ENCODE data around the gene PRDM5.

The PRDM5 gene

DNA sequence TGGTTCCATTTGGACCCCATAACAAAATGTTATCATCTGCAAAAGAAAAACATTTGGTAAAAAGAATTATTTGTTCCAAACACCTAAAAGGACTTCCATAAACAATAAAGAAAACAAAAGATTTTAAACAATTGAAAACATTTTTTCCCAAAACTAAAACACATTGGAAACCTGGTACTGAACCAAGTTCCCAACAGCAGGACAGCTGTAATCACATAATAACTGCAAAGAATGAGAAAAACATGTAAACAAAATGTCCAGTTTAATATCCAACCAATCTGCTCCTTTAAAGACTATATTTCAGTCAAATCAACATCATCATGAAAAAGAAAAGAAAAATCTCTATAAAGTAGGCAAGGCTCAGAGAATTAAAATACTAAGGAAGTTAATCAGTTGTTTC is 36.3 kb downstream of the PRDM5 start:
- DNase-seq (ENCODE audit: low spot score), result no peak

GRCh38 chr4:120881846-120882245 is 40.7 kb downstream of the PRDM5 start:
- TF ChIP-seq, protein P1, sequence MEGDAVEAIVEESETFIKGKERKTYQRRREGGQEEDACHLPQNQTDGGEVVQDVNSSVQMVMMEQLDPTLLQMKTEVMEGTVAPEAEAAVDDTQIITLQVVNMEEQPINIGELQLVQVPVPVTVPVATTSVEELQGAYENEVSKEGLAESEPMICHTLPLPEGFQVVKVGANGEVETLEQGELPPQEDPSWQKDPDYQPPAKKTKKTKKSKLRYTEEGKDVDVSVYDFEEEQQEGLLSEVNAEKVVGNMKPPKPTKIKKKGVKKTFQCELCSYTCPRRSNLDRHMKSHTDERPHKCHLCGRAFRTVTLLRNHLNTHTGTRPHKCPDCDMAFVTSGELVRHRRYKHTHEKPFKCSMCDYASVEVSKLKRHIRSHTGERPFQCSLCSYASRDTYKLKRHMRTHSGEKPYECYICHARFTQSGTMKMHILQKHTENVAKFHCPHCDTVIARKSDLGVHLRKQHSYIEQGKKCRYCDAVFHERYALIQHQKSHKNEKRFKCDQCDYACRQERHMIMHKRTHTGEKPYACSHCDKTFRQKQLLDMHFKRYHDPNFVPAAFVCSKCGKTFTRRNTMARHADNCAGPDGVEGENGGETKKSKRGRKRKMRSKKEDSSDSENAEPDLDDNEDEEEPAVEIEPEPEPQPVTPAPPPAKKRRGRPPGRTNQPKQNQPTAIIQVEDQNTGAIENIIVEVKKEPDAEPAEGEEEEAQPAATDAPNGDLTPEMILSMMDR (IDR thresholded peaks at IDR 0.05), result no peak
- H3K4me3 ChIP-seq, result no peak overlapping the region
- DNase-seq (ENCODE audit: low spot score), result no peak
- H3K27ac ChIP-seq, result no peak overlapping the region

More for the DNA sequence above, 36.3 kb downstream of the PRDM5 start:
- Histone ChIP-seq H3K27ac (no peak overlapping the region), H3K4me3 (no peak overlapping the region)
- TF ChIP-seq, protein P1 (IDR thresholded peaks at IDR 0.05), result no peak

- no peak overlapping the region for H3K4me3 ChIP-seq
- TF ChIP-seq, protein P1 (IDR thresholded peaks at IDR 0.05), result no peak
- no peak overlapping the region for H3K27ac ChIP-seq
- DNase-seq (ENCODE audit: low spot score), result no peak
Measured at GRCh38 chr4:120881351-120881750, 41.2 kb downstream of the PRDM5 start.

GRCh38 chr4:120877021-120877420 is 45.5 kb downstream of the PRDM5 start:
- Histone ChIP-seq H3K27ac (no peak overlapping the region), H3K4me3 (no peak overlapping the region)
- no peak for DNase-seq (ENCODE audit: low spot score)
- TF ChIP-seq, protein P1 (IDR thresholded peaks at IDR 0.05), result no peak

GRCh38 chr4:120874792-120875774 is 47.4 kb downstream of the PRDM5 start:
- H3K4me3 ChIP-seq, result no peak overlapping the region
- peak overlapping the region in 1 of 2 donors; percentile 25 for H3K27ac ChIP-seq
- TF ChIP-seq, protein P1 (IDR thresholded peaks at IDR 0.05), result no peak
- DNase-seq (ENCODE audit: low spot score), result no peak

DNA sequence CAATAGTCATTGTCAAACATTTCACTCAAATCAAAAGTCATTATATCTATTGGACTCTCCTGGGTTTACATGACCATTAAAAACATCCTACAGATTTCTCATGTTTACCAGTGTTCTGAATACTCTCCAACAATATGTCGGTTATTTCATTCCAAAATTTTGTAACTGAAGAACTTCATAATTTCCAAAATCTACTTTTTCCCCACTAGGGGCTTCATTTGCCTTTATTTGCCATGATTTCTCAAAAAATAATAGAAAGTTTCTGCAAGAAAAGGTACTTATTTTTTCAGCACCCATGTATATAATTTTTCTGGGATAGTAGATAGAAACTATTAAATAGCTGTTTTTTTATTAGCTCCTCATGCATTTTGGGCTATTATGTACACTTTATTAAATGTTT is 49.0 kb downstream of the PRDM5 start:
- Histone ChIP-seq H3K27ac (no peak overlapping the region), H3K4me3 (no peak overlapping the region)
- TF ChIP-seq, protein P1 (IDR thresholded peaks at IDR 0.05), result no peak
- no peak for DNase-seq (ENCODE audit: low spot score)

DNA sequence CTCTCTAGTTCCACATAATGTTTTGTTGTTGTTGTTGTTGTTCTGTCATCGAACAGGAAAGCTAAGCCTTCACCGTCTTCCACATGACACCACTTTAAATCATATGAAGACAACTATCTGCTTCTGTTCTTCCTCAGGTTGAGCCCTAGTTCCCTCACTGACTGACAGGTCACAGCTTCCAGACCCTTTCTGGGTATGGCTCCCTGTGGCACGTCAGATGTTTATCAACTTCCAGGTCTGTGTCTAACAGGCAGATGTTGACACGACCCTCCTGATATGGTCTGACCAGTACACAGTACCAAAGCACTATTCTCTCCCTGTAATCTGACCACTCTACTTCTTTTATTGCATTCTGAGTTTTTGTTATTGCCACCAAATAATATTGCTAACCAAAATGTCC is 51.4 kb downstream of the PRDM5 start:
- Histone ChIP-seq H3K4me3 (no peak overlapping the region), H3K27ac (no peak overlapping the region)
- TF ChIP-seq, protein P1 (IDR thresholded peaks at IDR 0.05), result no peak
- no peak for DNase-seq (ENCODE audit: low spot score)
